Left lung (tissue), 10 donors: Measurements from ENCODE around the gene L1CAM. TPM values are rescaled to one million over a fixed set of nuclear protein-coding genes. Genes with fewer than 3 reads are reported as not detected.

ENCODE experiments used
- ATAC-seq: fragments of 200-7000 bp; cut with Tn5 transposase; one replicate; pipeline ENCODE4 v1.9.1; 2020; ENCODE audit warnings: moderate library complexity
- DNase-seq, 4 donors: peaks; one replicate each; pipeline ENCODE4 v3.0.0-alpha.2; 2013 to 2020
- H3K27ac ChIP-seq, 2 donors: fragments of 200-600 bp; sonication (generic) in 1 of 2; one replicate each; pipeline versions ENCODE4 v1.5.0 to v1.8.0; 2020 to 2021
- H3K27me3 ChIP-seq, 2 donors: fragments of 200-600 bp; sonication (generic) in 1 of 2; one replicate each; pipeline versions ENCODE4 v1.5.0 to v1.8.0; 2020 to 2021
- H3K36me3 ChIP-seq, 2 donors: fragments of 200-600 bp; sonication (generic) in 1 of 2; one replicate each; pipeline versions ENCODE4 v1.5.0 to v1.8.0; 2020 to 2021
- H3K4me1 ChIP-seq, 2 donors: fragments of 200-600 bp; one replicate each; pipeline ENCODE4 v1.8.0; 2021
- H3K4me3 ChIP-seq, 2 donors: fragments of 200-600 bp; sonication (generic) in 1 of 2; one replicate each; pipeline versions ENCODE4 v1.5.0 to v1.8.0; 2020 to 2021; ENCODE audit warnings: mild to moderate bottlenecking in 1 of 2
- H3K9me3 ChIP-seq, 2 donors: fragments of 200-600 bp; sonication (generic) in 1 of 2; one replicate each; pipeline versions ENCODE4 v1.5.0 to v1.8.0; 2020 to 2021
- intact Hi-C, 2 donors: fragments of 100-400 bp; cut with DNase I; formaldehyde crosslinking; loops; one replicate each; pipeline versions ENCODE4 v1.11.2 to v1.14.2; 2022
- polyA plus RNA-seq, 6 donors: library from polyadenylated mRNA; unstranded; fragments of 120-200 nt; gene quantifications; one replicate each; pipeline ENCODE4 v1.2.1, GENCODE V29; 2013; ENCODE audit not compliant: insufficient read length in 6 of 6
- total RNA-seq, 2 donors: library from RNA; stranded (reverse); fragmentation: NEBNext Ultra II Directional; extraction: Animal tissue kit (Norgen Biotek cat#: 25700); gene quantifications; one replicate each; pipeline ENCODE4 v1.2.1, GENCODE V29; 2021
- TF ChIP-seq, protein P1 (sequence below), 2 donors: fragments of 200-600 bp; sonication (generic) in 1 of 2; IDR thresholded peaks; one replicate each; pipeline versions ENCODE4 v1.5.0 to v1.8.0; 2021; ENCODE audit warnings: antibody characterized with exemption in 2 of 2
- donor health status: DM: no; HTN: yes; CAD: no.
- donor health status: DM: no; HTN: no; CAD: no.

Gene L1CAM
- total and polyA plus RNA-seq, 8 donors: 0.27 to 0.86 (median 0.53) TPM

DNA sequence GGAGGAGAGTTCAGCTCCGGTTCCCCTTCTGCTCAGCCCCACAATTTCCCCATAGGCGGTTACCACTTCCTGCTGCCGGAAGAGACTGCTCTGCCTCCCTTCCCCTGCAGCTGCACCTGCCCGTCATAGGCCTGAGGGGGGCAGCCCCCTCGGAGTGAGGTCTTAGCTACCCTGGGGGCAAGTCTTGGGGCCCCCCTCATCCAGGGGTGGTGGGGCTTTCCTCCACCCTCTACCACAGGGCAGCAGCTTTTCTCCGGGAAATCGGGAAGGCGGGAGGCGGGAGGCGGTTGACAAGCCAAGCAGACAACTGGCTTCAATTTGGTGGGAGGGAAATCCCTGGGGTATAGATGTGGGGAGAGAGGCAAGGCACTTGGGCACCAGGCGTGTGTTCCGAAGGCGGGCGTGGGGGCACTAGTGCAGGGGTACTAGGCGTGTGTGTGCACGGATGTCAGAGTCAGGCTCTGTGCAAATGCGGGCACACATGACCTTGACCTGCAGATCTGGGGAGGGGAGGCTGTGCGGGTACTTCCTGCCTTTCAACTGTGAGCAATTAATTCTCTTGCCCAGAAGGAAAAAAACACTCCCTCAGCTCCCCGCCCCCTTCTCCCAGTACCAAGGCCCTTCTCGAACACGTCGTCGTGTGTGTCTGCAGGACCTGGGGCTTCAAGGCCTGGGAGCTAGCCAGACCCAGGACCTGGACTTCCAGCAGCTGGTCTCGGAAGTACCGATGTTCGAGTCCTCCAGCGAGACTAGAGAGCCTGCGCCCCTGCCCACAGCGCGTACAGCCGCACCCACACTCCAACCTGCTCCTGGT is 41.1 kb upstream of the L1CAM start:
- ATAC-seq (peak; percentile 8), DNase-seq (peak; percentile 17 to 86 (median 64))
- H3K36me3 ChIP-seq: peaks cover 0 to 22% of the 10 kb centered on the region in 2 donors
- H3K4me1 ChIP-seq: peaks cover 4 to 38% of the 10 kb centered on the region in 2 donors
- H3K9me3 ChIP-seq: no peaks in the 10 kb centered on the region
- intact Hi-C loops: no loop called here
- peak overlapping the region; percentile 96 to 97 for H3K27ac ChIP-seq
- TF ChIP-seq, protein P1, sequence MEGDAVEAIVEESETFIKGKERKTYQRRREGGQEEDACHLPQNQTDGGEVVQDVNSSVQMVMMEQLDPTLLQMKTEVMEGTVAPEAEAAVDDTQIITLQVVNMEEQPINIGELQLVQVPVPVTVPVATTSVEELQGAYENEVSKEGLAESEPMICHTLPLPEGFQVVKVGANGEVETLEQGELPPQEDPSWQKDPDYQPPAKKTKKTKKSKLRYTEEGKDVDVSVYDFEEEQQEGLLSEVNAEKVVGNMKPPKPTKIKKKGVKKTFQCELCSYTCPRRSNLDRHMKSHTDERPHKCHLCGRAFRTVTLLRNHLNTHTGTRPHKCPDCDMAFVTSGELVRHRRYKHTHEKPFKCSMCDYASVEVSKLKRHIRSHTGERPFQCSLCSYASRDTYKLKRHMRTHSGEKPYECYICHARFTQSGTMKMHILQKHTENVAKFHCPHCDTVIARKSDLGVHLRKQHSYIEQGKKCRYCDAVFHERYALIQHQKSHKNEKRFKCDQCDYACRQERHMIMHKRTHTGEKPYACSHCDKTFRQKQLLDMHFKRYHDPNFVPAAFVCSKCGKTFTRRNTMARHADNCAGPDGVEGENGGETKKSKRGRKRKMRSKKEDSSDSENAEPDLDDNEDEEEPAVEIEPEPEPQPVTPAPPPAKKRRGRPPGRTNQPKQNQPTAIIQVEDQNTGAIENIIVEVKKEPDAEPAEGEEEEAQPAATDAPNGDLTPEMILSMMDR (IDR thresholded peaks at IDR 0.05): no peak
- no peaks in the 10 kb centered on the region for H3K27me3 ChIP-seq
- peak overlapping the region; percentile 35 to 57 for H3K4me3 ChIP-seq

DNA sequence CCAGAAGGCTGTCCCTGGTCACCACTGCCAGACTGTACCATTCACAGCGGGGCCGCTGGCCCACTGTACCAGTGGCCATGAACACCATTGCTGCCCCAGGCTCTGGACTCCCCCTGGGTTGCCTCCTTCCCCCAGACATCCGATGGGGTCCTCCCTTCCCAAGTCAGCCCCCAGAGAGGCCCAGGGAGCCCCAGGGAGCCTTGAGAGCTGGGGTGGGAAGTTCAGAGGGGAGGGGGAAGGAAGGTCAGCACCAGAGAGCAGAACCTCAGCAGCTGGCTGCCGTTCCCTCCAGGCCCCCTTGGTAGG is 40.5 kb upstream of the L1CAM start:
- H3K9me3 ChIP-seq: no peaks in the 10 kb centered on the region
- H3K27me3 ChIP-seq: no peaks in the 10 kb centered on the region
- DNase-seq (no peak), ATAC-seq (no peak)
- peak overlapping the region in 1 of 2 donors; percentile 57 for H3K4me3 ChIP-seq
- peaks cover 4 to 43% of the 10 kb centered on the region in 2 donors for H3K4me1 ChIP-seq
- intact Hi-C loops: no loop called here
- TF ChIP-seq, protein P1 (IDR thresholded peaks at IDR 0.05): no peak
- peaks cover 0 to 17% of the 10 kb centered on the region in 2 donors for H3K36me3 ChIP-seq
- H3K27ac ChIP-seq: peak overlapping the region; percentile 96 to 97

- intact Hi-C loops: no loop called here
- DNase-seq: peak in 1 of 4 donors; percentile 86
- no peak for ATAC-seq
Observed at GRCh38 chrX:153925739-153926551, 40.0 kb upstream of the L1CAM start, which contains the start of gene ARHGAP4. Gene ARHGAP4, minus strand, starts transcription at chrX:153926264. Its CDS starts 62 bp downstream, at chrX:153926202.

GRCh38 chrX:153925387-153925738 is 39.4 kb upstream of the L1CAM start:
- ATAC-seq (no peak), DNase-seq (no peak)
- Histone ChIP-seq H3K9me3 (no peaks in the 10 kb centered on the region), H3K4me1 (peaks cover 4 to 44% of the 10 kb centered on the region in 2 donors), H3K27me3 (no peaks in the 10 kb centered on the region), H3K4me3 (peak overlapping the region in 1 of 2 donors; percentile 57), H3K27ac (peak overlapping the region; percentile 67 to 97), H3K36me3 (peaks cover 0 to 14% of the 10 kb centered on the region in 2 donors)
- intact Hi-C loops: no loop called here
- TF ChIP-seq, protein P1 (IDR thresholded peaks at IDR 0.05): no peak

More at GRCh38 chrX:153925739-153926551, 40.0 kb upstream of the L1CAM start, which contains the start of gene ARHGAP4:
- Histone ChIP-seq H3K27me3 (no peaks in the 10 kb centered on the region), H3K4me1 (peaks cover 4 to 44% of the 10 kb centered on the region in 2 donors), H3K27ac (peak within 1 kb of the TSS; percentile 96 to 97), H3K9me3 (no peaks in the 10 kb centered on the region), H3K4me3 (peak within 1 kb of the TSS; percentile 15 to 57), H3K36me3 (peaks cover 0 to 14% of the 10 kb centered on the region in 2 donors)
- TF ChIP-seq, protein P1 (IDR thresholded peaks at IDR 0.05): no peak
